HG02798 (cell line): ENCODE results near the gene TXNDC2.

Experiments
- ATAC-seq: cut with Tn5 transposase; IDR thresholded peaks from one replicate; pipeline ENCODE4 v1.9.1; 2021; ENCODE audit warnings: mild to moderate bottlenecking; ENCODE audit not compliant: unreplicated experiment, poor library complexity

The TXNDC2 gene

GRCh38 chr18:9926977-9927376 lies 41.2 kb downstream of the TXNDC2 start:
- ATAC-seq, result no peak

GRCh38 chr18:9927392-9928063 lies 41.8 kb downstream of the TXNDC2 start:
- no peak for ATAC-seq

GRCh38 chr18:9928646-9929259 lies 43.0 kb downstream of the TXNDC2 start:
- no peak for ATAC-seq

GRCh38 chr18:9930299-9930884 lies 44.6 kb downstream of the TXNDC2 start:
- ATAC-seq, result no peak

- no peak for ATAC-seq
Measured at GRCh38 chr18:9931146-9931545, 45.4 kb downstream of the TXNDC2 start.

GRCh38 chr18:9931678-9932077 lies 45.9 kb downstream of the TXNDC2 start:
- ATAC-seq, result no peak

GRCh38 chr18:9933865-9934264 lies 48.1 kb downstream of the TXNDC2 start:
- no peak for ATAC-seq

GRCh38 chr18:9934274-9934673 lies 48.5 kb downstream of the TXNDC2 start:
- ATAC-seq, result no peak
